ENCODE results near the gene SLC30A5.
"Not testable (repeated sequence)": the region's sequence is repeated elsewhere in the genome, so short reads cannot be mapped to it uniquely, and the experiment has no call there.

- not testable (repeated sequence) for TF ChIP-seq CTCF (conservative IDR thresholded peaks at IDR 0.05); ZFX (IDR thresholded peaks at IDR 0.05)
These were observed 46.4 kb downstream of the SLC30A5 start for GRCh38 chr5:69140239-69140638.

Measured in C4-2B (cell line).